SU-DHL-6 (cell line): ENCODE data around the gene DNAH11.

Experiments
- H2AFZ ChIP-seq: fragments of 200-600 bp; sonication (generic); 2 replicates; pipeline ENCODE4 v1.6.1; 2014; ENCODE audit warnings: low read depth, mild to moderate bottlenecking, moderate library complexity, mixed read lengths, antibody characterized with exemption, low read length; ENCODE audit not compliant: severe bottlenecking
- H3F3A ChIP-seq: fragments of 200-600 bp; shearing (Covaris generic); 2 replicates; pipeline ENCODE4 v1.6.0; 2016; ENCODE audit warnings: antibody characterized with exemption, mild to moderate bottlenecking; ENCODE audit not compliant: insufficient read depth
- H3K27ac ChIP-seq: fragments of 200-600 bp; sonication (generic); 2 replicates; pipeline ENCODE4 v1.5.1; 2016; ENCODE audit warnings: low read depth, mild to moderate bottlenecking, low read length, moderate library complexity, mixed read lengths
- H3K27me3 ChIP-seq: fragments of 200-600 bp; sonication (generic), shearing (Covaris generic); 2 replicates; pipeline ENCODE4 v1.6.0; 2014; ENCODE audit warnings: mild to moderate bottlenecking, low read length
- H3K36me3 ChIP-seq: fragments of 200-600 bp; sonication (generic); 2 replicates; pipeline ENCODE4 v1.6.1; 2014; ENCODE audit warnings: mild to moderate bottlenecking, low read length, mixed read lengths
- H3K4me2 ChIP-seq: fragments of 300-600, 200-600 bp; shearing (Covaris generic), sonication (generic); 2 replicates; pipeline ENCODE4 v1.6.0; 2014; ENCODE audit warnings: low read length, low read depth, mild to moderate bottlenecking; ENCODE audit not compliant: poor library complexity, severe bottlenecking
- H3K4me3 ChIP-seq: fragments of 200-600 bp; sonication (generic); 2 replicates; pipeline ENCODE4 v1.5.1; 2014; ENCODE audit warnings: antibody characterized with exemption, low read length, mild to moderate bottlenecking, mixed read lengths; ENCODE audit not compliant: insufficient read depth, poor library complexity, severe bottlenecking
- H3K79me2 ChIP-seq: fragments of 200-600 bp; sonication (generic); 2 replicates; pipeline ENCODE4 v1.6.1; 2014; ENCODE audit warnings: mild to moderate bottlenecking, low read length, moderate library complexity; ENCODE audit not compliant: insufficient read depth
- H3K9ac ChIP-seq: fragments of 200-600 bp; sonication (generic); 2 replicates; pipeline ENCODE4 v1.7.0; 2014; ENCODE audit warnings: mild to moderate bottlenecking, low read length
- H3K9me2 ChIP-seq: fragments of 200-600 bp; sonication (generic); replicated peaks from 2 replicates; pipeline ENCODE4 v1.6.1; 2014; ENCODE audit warnings: low read length; ENCODE audit not compliant: insufficient read depth
- H3K9me3 ChIP-seq: fragments of 200-600 bp; sonication (generic); 2 replicates; pipeline ENCODE4 v1.6.1; 2014; ENCODE audit warnings: low read length, mixed read lengths; ENCODE audit not compliant: insufficient read depth
- H4K20me1 ChIP-seq: fragments of 200-600 bp; sonication (generic); 2 replicates; pipeline ENCODE4 v1.6.1; 2014; ENCODE audit warnings: low read depth, mild to moderate bottlenecking, antibody characterized with exemption, low read length, moderate library complexity, mixed read lengths
- CTCF ChIP-seq: fragments of 200-600 bp; sonication (generic); IDR thresholded peaks from one replicate; pipeline ENCODE4 v1.5.1; 2017; ENCODE audit warnings: antibody characterized with exemption, mild to moderate bottlenecking, low read length, moderate library complexity; ENCODE audit not compliant: insufficient read depth, poor library complexity, severe bottlenecking
- EZH2phosphoT487 ChIP-seq: fragments of 200-600 bp; sonication (generic), shearing (Covaris generic); conservative IDR thresholded peaks from 2 replicates; pipeline ENCODE4 v1.6.1; 2018; ENCODE audit warnings: mild to moderate bottlenecking, antibody characterized with exemption, low read length, moderate library complexity, mixed read lengths

DNAH11 gene

DNA sequence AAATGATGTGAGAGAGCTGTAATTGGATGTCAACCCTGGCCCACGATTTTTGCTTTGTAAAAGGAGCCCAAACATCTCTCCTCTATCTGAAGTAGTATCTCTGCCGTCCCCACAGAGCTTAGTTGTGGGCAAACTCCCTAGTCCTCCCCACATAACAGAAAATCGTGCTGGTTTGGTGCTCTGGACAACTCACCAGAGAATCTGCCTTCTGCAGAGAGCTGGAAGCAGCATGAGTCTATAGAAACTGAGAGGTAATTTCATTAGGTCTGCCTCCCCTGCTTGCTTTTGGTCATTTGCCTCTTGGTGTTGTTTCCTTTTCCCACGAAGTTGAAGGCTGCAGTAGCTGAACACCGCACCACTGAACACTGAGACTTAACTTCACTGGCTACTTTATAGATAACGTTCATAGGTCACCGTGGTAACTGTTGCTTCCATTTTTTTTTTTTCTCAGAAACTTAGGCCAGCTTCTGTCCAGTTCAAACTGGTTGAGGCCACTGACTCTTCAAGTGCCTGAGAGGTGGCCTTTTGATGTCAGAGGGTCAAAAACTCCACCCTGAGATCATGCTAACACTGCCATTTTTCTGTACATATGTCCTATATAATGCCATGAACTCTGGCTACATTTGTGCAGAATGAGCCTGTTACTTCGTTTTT is 406.2 kb downstream of the DNAH11 start:
- no peak for TF ChIP-seq CTCF
- no peak for TF ChIP-seq EZH2phosphoT487
- H3K27me3 ChIP-seq: no peaks in the 10 kb centered on the region
- H3F3A ChIP-seq: peaks cover 17% of the 10 kb centered on the region
- H3K9me3 ChIP-seq: no peaks in the 10 kb centered on the region
- H3K4me3 ChIP-seq: no peak overlapping the region
- H4K20me1 ChIP-seq: no peaks in the 10 kb centered on the region
- no peak overlapping the region for H3K4me2 ChIP-seq
- no peak overlapping the region for H3K27ac ChIP-seq
- no peaks in the 10 kb centered on the region for H3K9me2 ChIP-seq
- no peak overlapping the region for H2AFZ ChIP-seq
- no peak overlapping the region for H3K9ac ChIP-seq
- H3K79me2 ChIP-seq: peaks cover 5% of the 10 kb centered on the region; the same call in 1 of the 2 replicates
- H3K36me3 ChIP-seq: no peaks in the 10 kb centered on the region
